Mammary epithelial cell (primary cell): ENCODE measurements around the gene TEX9.

Source experiments
- EZH2 ChIP-seq: IDR thresholded peaks from 2 replicates; pipeline ENCODE4 v1.6.1; 2012; ENCODE audit warnings: low read length, inconsistent platforms, borderline replicate concordance
- TF ChIP-seq, protein P1 (sequence below), 2 donors: IDR thresholded peaks in 1 of 2; conservative IDR thresholded peaks in 1 of 2; 2 replicates each; pipeline ENCODE4 v1.5.1; 2011 to 2012; ENCODE audit warnings: inconsistent platforms in 2 of 2, low read length in 2 of 2, mild to moderate bottlenecking in 2 of 2, control low read depth in 1 of 2, low read depth in 1 of 2; ENCODE audit not compliant: insufficient read depth in 1 of 2; ENCODE audit errors: extremely low read depth in 1 of 2

DNA sequence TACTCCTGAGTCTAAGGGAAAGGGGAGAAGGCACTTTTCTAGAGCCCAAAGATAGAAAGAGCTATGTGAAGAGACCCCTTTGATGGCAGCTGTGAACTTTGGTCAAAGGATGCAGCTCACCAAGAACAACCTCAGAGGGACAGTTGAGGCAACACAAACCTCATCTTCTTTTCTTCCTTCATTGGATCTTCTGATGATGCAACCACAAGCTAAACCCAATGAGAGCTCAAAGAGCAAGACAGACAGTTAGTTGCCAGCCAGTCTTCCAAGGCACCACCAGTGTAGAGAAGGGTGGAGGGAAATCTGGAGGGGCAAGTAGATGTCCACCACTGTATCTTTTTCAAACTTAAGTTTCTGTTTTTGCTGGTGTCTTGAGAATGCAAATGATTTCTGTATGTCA, 110.1 kb downstream of the TEX9 start:
- TF ChIP-seq, protein P1, sequence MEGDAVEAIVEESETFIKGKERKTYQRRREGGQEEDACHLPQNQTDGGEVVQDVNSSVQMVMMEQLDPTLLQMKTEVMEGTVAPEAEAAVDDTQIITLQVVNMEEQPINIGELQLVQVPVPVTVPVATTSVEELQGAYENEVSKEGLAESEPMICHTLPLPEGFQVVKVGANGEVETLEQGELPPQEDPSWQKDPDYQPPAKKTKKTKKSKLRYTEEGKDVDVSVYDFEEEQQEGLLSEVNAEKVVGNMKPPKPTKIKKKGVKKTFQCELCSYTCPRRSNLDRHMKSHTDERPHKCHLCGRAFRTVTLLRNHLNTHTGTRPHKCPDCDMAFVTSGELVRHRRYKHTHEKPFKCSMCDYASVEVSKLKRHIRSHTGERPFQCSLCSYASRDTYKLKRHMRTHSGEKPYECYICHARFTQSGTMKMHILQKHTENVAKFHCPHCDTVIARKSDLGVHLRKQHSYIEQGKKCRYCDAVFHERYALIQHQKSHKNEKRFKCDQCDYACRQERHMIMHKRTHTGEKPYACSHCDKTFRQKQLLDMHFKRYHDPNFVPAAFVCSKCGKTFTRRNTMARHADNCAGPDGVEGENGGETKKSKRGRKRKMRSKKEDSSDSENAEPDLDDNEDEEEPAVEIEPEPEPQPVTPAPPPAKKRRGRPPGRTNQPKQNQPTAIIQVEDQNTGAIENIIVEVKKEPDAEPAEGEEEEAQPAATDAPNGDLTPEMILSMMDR (conservative IDR thresholded peaks at IDR 0.05 in 1 of 2, IDR thresholded peaks at IDR 0.05 in 1 of 2; ENCODE audit: extremely low read depth in 1 of 2, insufficient read depth in 1 of 2, low read depth in 1 of 2, low read length in 2 of 2), result no peak
- TF ChIP-seq EZH2, result no peak
